Measurements from ENCODE around the gene ACOT7. TPM values are rescaled to one million over a fixed set of nuclear protein-coding genes. Genes with fewer than 3 reads are reported as not detected.
A peak's percentile ranks its signal among the peaks of the same experiment; 100 is the strongest.
"Not testable (repeated sequence)": the region's sequence is repeated elsewhere in the genome, so short reads cannot be mapped to it uniquely, and the experiment has no call there.

Gene ACOT7
- total and polyA plus RNA-seq, 9 donors = 7.5 to 24.0 (median 20.5) TPM

GRCh38 chr1:6363085-6363884 lies 30.3 kb downstream of the ACOT7 start:
- not testable (repeated sequence) for H3K27me3 ChIP-seq (ENCODE audit: control insufficient read depth, insufficient read depth, low read length); H3K27ac ChIP-seq (ENCODE audit: low read length); H3K9me3 ChIP-seq (replicated peaks; ENCODE audit: control insufficient read depth, low read depth, low read length); H3K4me3 ChIP-seq (ENCODE audit: low read length); H3K36me3 ChIP-seq (ENCODE audit: control insufficient read depth, insufficient read depth, low read length)
- WGBS (ENCODE audit: insufficient coverage) = 38% methylated on average over 14 of the region's 20 CpGs
- peaks cover 22% of the 10 kb centered on the region for H3K4me1 ChIP-seq (ENCODE audit: control insufficient read depth, insufficient read depth, low read length)
- peak; percentile 43 for DNase-seq

GRCh38 chr1:6361124-6361775 lies 32.3 kb downstream of the ACOT7 start:
- no peak overlapping the region for H3K4me3 ChIP-seq (ENCODE audit: low read length)
- no peaks in the 10 kb centered on the region for H3K9me3 ChIP-seq (replicated peaks; ENCODE audit: control insufficient read depth, low read depth, low read length)
- H3K27ac ChIP-seq (ENCODE audit: low read length) = no peak overlapping the region
- 70% methylated on average over 5 of the region's 13 CpGs for WGBS (ENCODE audit: insufficient coverage)
- no peaks in the 10 kb centered on the region for H3K36me3 ChIP-seq (ENCODE audit: control insufficient read depth, insufficient read depth, low read length)
- no peak for DNase-seq
- peaks cover 22% of the 10 kb centered on the region for H3K4me1 ChIP-seq (ENCODE audit: control insufficient read depth, insufficient read depth, low read length)
- H3K27me3 ChIP-seq (ENCODE audit: control insufficient read depth, insufficient read depth, low read length) = no peaks in the 10 kb centered on the region

GRCh38 chr1:6360517-6361070 lies 33.0 kb downstream of the ACOT7 start:
- Histone ChIP-seq H3K9me3 (replicated peaks; ENCODE audit: control insufficient read depth, low read depth, low read length) (no peaks in the 10 kb centered on the region), H3K36me3 (ENCODE audit: control insufficient read depth, insufficient read depth, low read length) (no peaks in the 10 kb centered on the region), H3K27me3 (ENCODE audit: control insufficient read depth, insufficient read depth, low read length) (no peaks in the 10 kb centered on the region), H3K4me3 (ENCODE audit: low read length) (no peak overlapping the region), H3K27ac (ENCODE audit: low read length) (no peak overlapping the region), H3K4me1 (ENCODE audit: control insufficient read depth, insufficient read depth, low read length) (peaks cover 22% of the 10 kb centered on the region)
- DNase-seq = no peak
- 67% methylated on average over 7 of the region's 9 CpGs for WGBS (ENCODE audit: insufficient coverage)

GRCh38 chr1:6360117-6360496 lies 33.5 kb downstream of the ACOT7 start:
- Histone ChIP-seq H3K4me1 (ENCODE audit: control insufficient read depth, insufficient read depth, low read length) (peaks cover 22% of the 10 kb centered on the region), H3K4me3 (ENCODE audit: low read length) (no peak overlapping the region), H3K27ac (ENCODE audit: low read length) (no peak overlapping the region), H3K27me3 (ENCODE audit: control insufficient read depth, insufficient read depth, low read length) (no peaks in the 10 kb centered on the region), H3K9me3 (replicated peaks; ENCODE audit: control insufficient read depth, low read depth, low read length) (no peaks in the 10 kb centered on the region), H3K36me3 (ENCODE audit: control insufficient read depth, insufficient read depth, low read length) (no peaks in the 10 kb centered on the region)
- no peak for DNase-seq
- 93% methylated on average over 5 of the region's 9 CpGs for WGBS (ENCODE audit: insufficient coverage)

GRCh38 chr1:6359216-6360116 lies 34.1 kb downstream of the ACOT7 start:
- WGBS (ENCODE audit: insufficient coverage) = 60% methylated on average over 1 of the region's 13 CpGs
- Histone ChIP-seq H3K4me3 (ENCODE audit: low read length) (no peak overlapping the region), H3K36me3 (ENCODE audit: control insufficient read depth, insufficient read depth, low read length) (no peaks in the 10 kb centered on the region), H3K27ac (ENCODE audit: low read length) (peak overlapping the region; percentile 62), H3K27me3 (ENCODE audit: control insufficient read depth, insufficient read depth, low read length) (no peaks in the 10 kb centered on the region), H3K9me3 (replicated peaks; ENCODE audit: control insufficient read depth, low read depth, low read length) (no peaks in the 10 kb centered on the region), H3K4me1 (ENCODE audit: control insufficient read depth, insufficient read depth, low read length) (peaks cover 27% of the 10 kb centered on the region)
- DNase-seq = peak; percentile 36

- Histone ChIP-seq H3K9me3 (replicated peaks; ENCODE audit: control insufficient read depth, low read depth, low read length) (no peaks in the 10 kb centered on the region), H3K27me3 (ENCODE audit: control insufficient read depth, insufficient read depth, low read length) (no peaks in the 10 kb centered on the region), H3K4me1 (ENCODE audit: control insufficient read depth, insufficient read depth, low read length) (peaks cover 34% of the 10 kb centered on the region), H3K36me3 (ENCODE audit: control insufficient read depth, insufficient read depth, low read length) (no peaks in the 10 kb centered on the region), H3K27ac (ENCODE audit: low read length) (peak overlapping the region; percentile 62), H3K4me3 (ENCODE audit: low read length) (no peak overlapping the region)
- 44% methylated on average over 6 of the region's 10 CpGs for WGBS (ENCODE audit: insufficient coverage)
- DNase-seq = peak; percentile 71
These were observed 34.8 kb downstream of the ACOT7 start for GRCh38 chr1:6358757-6359201.

GRCh38 chr1:6358144-6358624 lies 35.4 kb downstream of the ACOT7 start:
- Histone ChIP-seq H3K36me3 (ENCODE audit: control insufficient read depth, insufficient read depth, low read length) (no peaks in the 10 kb centered on the region), H3K27me3 (ENCODE audit: control insufficient read depth, insufficient read depth, low read length) (no peaks in the 10 kb centered on the region), H3K27ac (ENCODE audit: low read length) (no peak overlapping the region), H3K4me1 (ENCODE audit: control insufficient read depth, insufficient read depth, low read length) (peaks cover 39% of the 10 kb centered on the region), H3K9me3 (replicated peaks; ENCODE audit: control insufficient read depth, low read depth, low read length) (no peaks in the 10 kb centered on the region), H3K4me3 (ENCODE audit: low read length) (no peak overlapping the region)
- 62% methylated on average over 6 of the region's 10 CpGs for WGBS (ENCODE audit: insufficient coverage)
- no peak for DNase-seq

GRCh38 chr1:6357243-6357936 lies 36.2 kb downstream of the ACOT7 start:
- no peak for DNase-seq
- H3K27ac ChIP-seq (ENCODE audit: low read length) = no peak overlapping the region
- 75% methylated on average over 6 of the region's 11 CpGs for WGBS (ENCODE audit: insufficient coverage)
- no peaks in the 10 kb centered on the region for H3K36me3 ChIP-seq (ENCODE audit: control insufficient read depth, insufficient read depth, low read length)
- H3K27me3 ChIP-seq (ENCODE audit: control insufficient read depth, insufficient read depth, low read length) = no peaks in the 10 kb centered on the region
- H3K4me1 ChIP-seq (ENCODE audit: control insufficient read depth, insufficient read depth, low read length) = peaks cover 46% of the 10 kb centered on the region
- no peaks in the 10 kb centered on the region for H3K9me3 ChIP-seq (replicated peaks; ENCODE audit: control insufficient read depth, low read depth, low read length)
- H3K4me3 ChIP-seq (ENCODE audit: low read length) = no peak overlapping the region

- H3K27me3 ChIP-seq (ENCODE audit: control insufficient read depth, insufficient read depth, low read length) = no peaks in the 10 kb centered on the region
- no peaks in the 10 kb centered on the region for H3K36me3 ChIP-seq (ENCODE audit: control insufficient read depth, insufficient read depth, low read length)
- WGBS (ENCODE audit: insufficient coverage) = 84% methylated on average over 10 of the region's 11 CpGs
- peaks cover 63% of the 10 kb centered on the region for H3K4me1 ChIP-seq (ENCODE audit: control insufficient read depth, insufficient read depth, low read length)
- no peak overlapping the region for H3K27ac ChIP-seq (ENCODE audit: low read length)
- no peak overlapping the region for H3K4me3 ChIP-seq (ENCODE audit: low read length)
- no peak for DNase-seq
- no peaks in the 10 kb centered on the region for H3K9me3 ChIP-seq (replicated peaks; ENCODE audit: control insufficient read depth, low read depth, low read length)
These were observed 37.9 kb downstream of the ACOT7 start for GRCh38 chr1:6355621-6356020.

All from muscle of leg (tissue), 11 donors.